NCI-H2029 treated with DMSO at 0.1 percent for 48 hours (cell line): ENCODE results near the gene MAPK8IP3.

Source experiments
- DNase-seq: peaks from one replicate; lab custom pipeline; 2025; lab: John Stamatoyannopoulos, UW

MAPK8IP3 gene

GRCh38 chr16:1740234-1740633, 34.2 kb downstream of the MAPK8IP3 start:
- no peak for DNase-seq

GRCh38 chr16:1740781-1741490, 34.9 kb downstream of the MAPK8IP3 start:
- DNase-seq, result no peak

- no peak for DNase-seq
These were observed 35.7 kb downstream of the MAPK8IP3 start for GRCh38 chr16:1741553-1742165.

GRCh38 chr16:1743376-1744337, 37.7 kb downstream of the MAPK8IP3 start:
- DNase-seq, result no peak

GRCh38 chr16:1744338-1744840, 38.4 kb downstream of the MAPK8IP3 start:
- DNase-seq, result no peak

GRCh38 chr16:1745181-1745899, 39.3 kb downstream of the MAPK8IP3 start:
- DNase-seq, result no peak

GRCh38 chr16:1745900-1746692, 40.1 kb downstream of the MAPK8IP3 start:
- no peak for DNase-seq

GRCh38 chr16:1746693-1747195, 40.7 kb downstream of the MAPK8IP3 start:
- DNase-seq, result no peak

- no peak for DNase-seq
These were observed 41.9 kb downstream of the MAPK8IP3 start for GRCh38 chr16:1747934-1748333.

- no peak for DNase-seq
These were observed 43.4 kb downstream of the MAPK8IP3 start for GRCh38 chr16:1749152-1750117.

GRCh38 chr16:1751946-1752345, 46.0 kb downstream of the MAPK8IP3 start:
- DNase-seq, result no peak

- DNase-seq, result no peak
These were observed 46.9 kb downstream of the MAPK8IP3 start for GRCh38 chr16:1752853-1753252.

GRCh38 chr16:1754204-1754603, 48.2 kb downstream of the MAPK8IP3 start:
- no peak for DNase-seq

GRCh38 chr16:1757714-1758461, 51.9 kb downstream of the MAPK8IP3 start:
- no peak for DNase-seq

GRCh38 chr16:1758923-1759322, 52.9 kb downstream of the MAPK8IP3 start:
- DNase-seq, result no peak

- no peak for DNase-seq
These were observed 53.5 kb downstream of the MAPK8IP3 start for GRCh38 chr16:1759511-1759910.

- no peak for DNase-seq
These were observed 54.9 kb downstream of the MAPK8IP3 start for GRCh38 chr16:1760911-1761310.

GRCh38 chr16:1761751-1762150, 55.8 kb downstream of the MAPK8IP3 start:
- no peak for DNase-seq
